Uterus (tissue), 2 donors: ENCODE results near the gene DAPK2.

Experiments used
- POLR2A ChIP-seq, 2 donors: fragments of 450-650 bp; IDR thresholded peaks; one replicate each; pipeline ENCODE4 v1.6.1; 2016; ENCODE audit warnings: antibody characterized with exemption in 2 of 2, mild to moderate bottlenecking in 1 of 2, moderate library complexity in 1 of 2
- TF ChIP-seq, protein P1 (sequence below), 4 experiments: fragments of 200-600 bp in 2 of 4; fragments of 450-650 bp in 2 of 4; sonication (generic) in 2 of 4; IDR thresholded peaks; one replicate each; pipeline ENCODE4 v1.5.1; 2016 to 2019; ENCODE audit warnings: antibody characterized with exemption in 4 of 4, mild to moderate bottlenecking in 2 of 4, moderate library complexity in 1 of 4

DNA sequence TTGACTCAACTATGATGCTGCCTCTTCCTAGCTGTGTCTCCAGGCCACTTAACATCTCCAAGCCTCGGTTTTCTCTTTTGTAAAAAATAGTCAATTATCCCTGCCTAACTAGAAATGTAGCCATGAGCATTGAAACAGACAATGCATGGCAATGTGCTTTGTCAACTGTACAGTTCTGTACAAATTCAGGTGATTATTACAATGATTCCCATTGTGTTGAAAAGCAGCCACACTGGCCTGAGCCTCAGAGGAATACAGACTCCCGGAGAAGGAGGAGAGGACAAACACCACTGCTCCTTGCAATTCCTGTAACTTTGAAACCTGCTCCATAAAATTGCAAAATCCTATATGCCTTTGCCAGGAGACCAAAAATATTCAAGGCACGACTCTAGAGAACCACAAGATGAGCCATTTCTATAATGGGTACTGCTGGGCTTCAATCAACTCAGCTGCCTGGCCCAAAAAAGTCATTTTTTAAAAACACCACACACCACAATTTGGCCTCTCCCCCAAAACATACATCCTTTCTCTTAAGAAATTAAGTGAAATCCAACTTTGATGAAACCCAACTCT is 28.6 kb downstream of the DAPK2 start:
- TF ChIP-seq, protein P1, sequence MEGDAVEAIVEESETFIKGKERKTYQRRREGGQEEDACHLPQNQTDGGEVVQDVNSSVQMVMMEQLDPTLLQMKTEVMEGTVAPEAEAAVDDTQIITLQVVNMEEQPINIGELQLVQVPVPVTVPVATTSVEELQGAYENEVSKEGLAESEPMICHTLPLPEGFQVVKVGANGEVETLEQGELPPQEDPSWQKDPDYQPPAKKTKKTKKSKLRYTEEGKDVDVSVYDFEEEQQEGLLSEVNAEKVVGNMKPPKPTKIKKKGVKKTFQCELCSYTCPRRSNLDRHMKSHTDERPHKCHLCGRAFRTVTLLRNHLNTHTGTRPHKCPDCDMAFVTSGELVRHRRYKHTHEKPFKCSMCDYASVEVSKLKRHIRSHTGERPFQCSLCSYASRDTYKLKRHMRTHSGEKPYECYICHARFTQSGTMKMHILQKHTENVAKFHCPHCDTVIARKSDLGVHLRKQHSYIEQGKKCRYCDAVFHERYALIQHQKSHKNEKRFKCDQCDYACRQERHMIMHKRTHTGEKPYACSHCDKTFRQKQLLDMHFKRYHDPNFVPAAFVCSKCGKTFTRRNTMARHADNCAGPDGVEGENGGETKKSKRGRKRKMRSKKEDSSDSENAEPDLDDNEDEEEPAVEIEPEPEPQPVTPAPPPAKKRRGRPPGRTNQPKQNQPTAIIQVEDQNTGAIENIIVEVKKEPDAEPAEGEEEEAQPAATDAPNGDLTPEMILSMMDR (IDR thresholded peaks at IDR 0.05): no peak
- TF ChIP-seq POLR2A (IDR thresholded peaks at IDR 0.05): no peak
